ENCODE data around the gene CIDEB.

CIDEB gene

DNA sequence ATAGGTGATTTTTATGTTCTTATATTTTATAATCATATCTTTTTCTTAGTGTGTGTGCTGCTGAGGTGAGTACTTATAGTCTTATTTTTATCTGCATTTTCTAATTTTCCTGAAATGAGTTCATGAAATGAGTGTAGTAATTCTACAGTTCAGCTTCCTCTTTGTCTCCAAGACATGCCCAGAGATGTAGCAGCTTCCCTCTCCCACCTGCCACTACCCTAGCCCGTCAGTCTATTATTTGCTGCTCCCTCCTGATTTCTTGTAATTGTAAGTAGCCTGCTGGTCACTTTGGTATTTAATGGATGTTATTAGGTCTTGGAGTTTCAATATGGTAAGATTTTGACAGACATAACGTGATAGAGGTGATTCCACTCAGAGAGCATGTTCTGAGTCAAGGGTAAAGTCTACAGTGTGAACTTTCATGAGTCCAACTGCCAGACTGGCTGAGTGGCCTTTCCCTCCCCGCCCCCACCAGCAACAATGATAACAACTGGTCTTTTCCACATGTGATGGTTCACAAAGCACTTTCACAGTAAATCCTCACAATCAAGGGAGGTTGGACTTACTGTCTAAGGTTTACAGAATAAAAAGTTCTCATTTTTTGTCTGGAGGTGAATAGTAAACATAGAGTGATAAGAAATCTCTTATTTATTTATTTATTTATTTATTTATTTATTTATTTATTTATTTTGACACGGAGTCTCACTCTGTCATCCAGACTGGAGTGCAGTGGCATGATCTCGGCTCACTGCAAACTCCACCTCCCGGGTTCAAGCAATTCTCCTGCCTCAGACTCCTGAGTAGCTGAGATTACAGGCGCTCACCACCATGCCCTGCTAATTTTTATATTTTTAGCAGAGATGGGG lies 36.3 kb upstream of the CIDEB start:
- FAIRE-seq (no peak), DNase-seq (ENCODE audit: insufficient read length, low spot score) (no peak)
- TF ChIP-seq TAF1 (IDR thresholded peaks at IDR 0.05; ENCODE audit: low read depth, low read length) = no peak
- no peak for TF ChIP-seq POU2F2 (IDR thresholded peaks at IDR 0.05; ENCODE audit: low read depth, low read length)
- no peak for TF ChIP-seq POLR2A (IDR thresholded peaks at IDR 0.05; ENCODE audit: low read depth, low read length)
- TF ChIP-seq PAX5 (IDR thresholded peaks at IDR 0.05; ENCODE audit: insufficient read depth, low read length, severe bottlenecking) = no peak
- no peak for TF ChIP-seq POLR2AphosphoS5 (IDR thresholded peaks at IDR 0.05; ENCODE audit: low read depth, low read length)
- TF ChIP-seq SPI1 (IDR thresholded peaks at IDR 0.05; ENCODE audit: low read depth, low read length) = no peak

DNA sequence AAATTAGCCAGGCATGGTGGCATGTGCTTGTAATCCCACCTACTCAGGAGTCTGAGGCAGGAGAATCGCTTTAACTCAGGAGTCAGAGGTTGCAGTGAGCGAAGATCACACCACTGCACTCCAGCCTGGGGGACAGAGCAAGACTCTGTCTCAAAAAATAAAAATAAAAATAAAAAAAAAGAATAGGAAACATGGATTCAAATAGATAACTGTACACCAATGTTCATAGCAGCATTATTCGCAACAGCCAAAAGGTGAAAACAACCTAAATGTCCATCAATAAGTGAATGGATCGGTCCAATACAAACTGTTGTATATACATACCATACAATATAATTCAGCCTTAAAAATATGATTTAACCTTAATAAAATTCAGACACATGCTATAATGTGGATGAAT lies 35.1 kb upstream of the CIDEB start:
- FAIRE-seq (no peak), DNase-seq (ENCODE audit: insufficient read length, low spot score) (no peak)

DNA sequence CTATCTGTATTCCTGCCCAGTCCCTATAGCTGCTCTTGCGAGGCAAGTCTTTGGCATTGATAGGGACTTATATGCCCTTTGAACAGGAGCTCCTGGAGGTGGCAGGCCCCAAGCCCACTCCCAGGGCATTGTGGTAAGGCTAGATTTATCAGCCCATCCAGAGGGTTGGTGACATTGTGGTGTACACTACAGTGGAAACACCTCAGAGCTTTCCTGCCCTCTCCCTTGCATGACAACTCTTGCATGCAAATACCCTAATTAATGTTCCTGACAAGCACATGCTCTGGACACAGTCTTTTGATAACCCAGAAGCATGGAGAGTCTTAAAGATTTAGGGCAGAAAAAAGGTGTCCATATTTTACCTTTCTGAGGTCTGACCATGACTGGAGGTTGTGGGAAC lies 32.8 kb upstream of the CIDEB start:
- FAIRE-seq (no peak), DNase-seq (ENCODE audit: insufficient read length, low spot score) (no peak)
- TF ChIP-seq SPI1 (IDR thresholded peaks at IDR 0.05; ENCODE audit: low read depth, low read length) (no peak), PAX5 (IDR thresholded peaks at IDR 0.05; ENCODE audit: insufficient read depth, low read length, severe bottlenecking) (no peak), TAF1 (IDR thresholded peaks at IDR 0.05; ENCODE audit: low read depth, low read length) (no peak), POLR2A (IDR thresholded peaks at IDR 0.05; ENCODE audit: low read depth, low read length) (no peak), POLR2AphosphoS5 (IDR thresholded peaks at IDR 0.05; ENCODE audit: low read depth, low read length) (no peak), POU2F2 (IDR thresholded peaks at IDR 0.05; ENCODE audit: low read depth, low read length) (no peak)

More for the DNA sequence above, 35.1 kb upstream of the CIDEB start:
- no peak for TF ChIP-seq POLR2AphosphoS5 (IDR thresholded peaks at IDR 0.05; ENCODE audit: low read depth, low read length)
- no peak for TF ChIP-seq POU2F2 (IDR thresholded peaks at IDR 0.05; ENCODE audit: low read depth, low read length)
- TF ChIP-seq SPI1 (IDR thresholded peaks at IDR 0.05; ENCODE audit: low read depth, low read length) = no peak
- TF ChIP-seq PAX5 (IDR thresholded peaks at IDR 0.05; ENCODE audit: insufficient read depth, low read length, severe bottlenecking) = no peak
- TF ChIP-seq TAF1 (IDR thresholded peaks at IDR 0.05; ENCODE audit: low read depth, low read length) = no peak
- TF ChIP-seq POLR2A (IDR thresholded peaks at IDR 0.05; ENCODE audit: low read depth, low read length) = no peak

DNA sequence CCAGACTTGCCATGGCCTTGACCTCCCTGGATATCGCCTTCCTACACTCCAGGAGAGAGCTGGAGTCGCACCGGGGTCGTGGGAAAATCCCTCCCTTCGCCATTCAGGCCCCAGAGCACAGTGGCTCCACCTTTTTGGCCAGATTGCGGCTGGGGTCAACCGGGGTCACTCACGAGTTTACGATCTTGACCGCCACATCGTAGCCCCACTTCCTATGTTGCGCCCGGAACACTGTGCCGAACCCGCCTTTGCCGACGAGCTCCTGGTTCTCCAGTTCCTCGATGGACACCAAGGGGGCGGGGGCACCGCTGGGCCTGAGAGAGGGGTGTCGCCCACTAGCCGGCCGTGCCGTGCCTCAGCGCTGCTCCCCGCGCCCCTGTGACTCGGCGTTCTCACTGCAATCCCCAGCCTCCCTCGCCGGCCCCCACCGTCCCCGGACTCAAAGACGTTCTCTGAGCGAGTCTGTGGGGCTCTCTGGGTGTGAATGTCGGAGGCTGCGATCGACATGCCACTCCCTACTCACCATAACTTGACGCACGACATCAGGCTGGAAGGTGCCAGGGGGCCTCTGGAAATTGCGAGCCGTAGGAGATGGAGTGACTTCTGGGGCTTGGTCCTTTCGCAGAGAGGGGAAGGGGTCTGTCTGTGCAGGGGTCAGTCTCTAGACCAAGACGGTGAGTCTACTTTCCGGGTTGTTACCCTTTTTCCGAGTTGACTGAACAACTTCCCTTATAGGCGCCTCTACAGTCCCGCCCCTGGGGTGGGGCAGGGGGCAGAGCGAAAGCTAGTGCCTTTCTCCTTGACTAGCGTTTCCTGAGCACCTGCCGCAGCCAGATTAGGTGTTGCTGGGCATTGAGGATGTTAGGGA lies 31.7 kb upstream of the CIDEB start, which contains the start of gene RIPK3:
TSS of gene RIPK3 (minus strand) at position 708 of the 868 bp plus-strand sequence. CDS start at position 543, 165 bp downstream.
- FAIRE-seq (peak; percentile 94), DNase-seq (ENCODE audit: insufficient read length, low spot score) (peak; percentile 71)
- TF ChIP-seq TAF1 (IDR thresholded peaks at IDR 0.05; ENCODE audit: low read depth, low read length) = no peak
- no peak for TF ChIP-seq PAX5 (IDR thresholded peaks at IDR 0.05; ENCODE audit: insufficient read depth, low read length, severe bottlenecking)
- TF ChIP-seq POLR2A (IDR thresholded peaks at IDR 0.05; ENCODE audit: low read depth, low read length) = peak; percentile 36; the same call in 1 of the 2 replicates

DNA sequence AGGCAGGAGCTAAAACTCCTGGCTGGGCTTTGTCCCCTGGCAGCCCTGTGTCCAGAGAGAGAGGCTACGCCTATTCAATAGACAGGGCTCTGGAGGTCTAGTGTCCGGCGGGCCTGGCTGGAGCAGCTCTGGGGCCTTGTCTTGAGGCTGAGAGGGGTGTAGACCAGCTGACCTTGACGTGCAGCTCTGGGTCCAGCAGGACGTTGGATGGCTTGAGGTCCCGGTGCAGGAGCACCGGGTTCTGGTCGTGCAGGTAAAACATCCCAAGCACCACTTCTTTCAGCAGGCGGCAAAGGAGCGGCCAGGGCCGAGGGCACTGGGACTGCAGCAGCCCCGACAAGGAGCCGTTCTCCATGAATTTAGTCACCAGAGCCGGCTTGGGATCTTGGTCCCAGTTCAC lies 31.1 kb upstream of the CIDEB start:
- TF ChIP-seq TAF1 (IDR thresholded peaks at IDR 0.05; ENCODE audit: low read depth, low read length) = no peak
- no peak for TF ChIP-seq POLR2A (IDR thresholded peaks at IDR 0.05; ENCODE audit: low read depth, low read length)
- no peak for TF ChIP-seq POU2F2 (IDR thresholded peaks at IDR 0.05; ENCODE audit: low read depth, low read length)
- no peak for TF ChIP-seq PAX5 (IDR thresholded peaks at IDR 0.05; ENCODE audit: insufficient read depth, low read length, severe bottlenecking)
- no peak for TF ChIP-seq POLR2AphosphoS5 (IDR thresholded peaks at IDR 0.05; ENCODE audit: low read depth, low read length)
- TF ChIP-seq SPI1 (IDR thresholded peaks at IDR 0.05; ENCODE audit: low read depth, low read length) = no peak
- DNase-seq (ENCODE audit: insufficient read length, low spot score) (no peak), FAIRE-seq (peak; percentile 45)

DNA sequence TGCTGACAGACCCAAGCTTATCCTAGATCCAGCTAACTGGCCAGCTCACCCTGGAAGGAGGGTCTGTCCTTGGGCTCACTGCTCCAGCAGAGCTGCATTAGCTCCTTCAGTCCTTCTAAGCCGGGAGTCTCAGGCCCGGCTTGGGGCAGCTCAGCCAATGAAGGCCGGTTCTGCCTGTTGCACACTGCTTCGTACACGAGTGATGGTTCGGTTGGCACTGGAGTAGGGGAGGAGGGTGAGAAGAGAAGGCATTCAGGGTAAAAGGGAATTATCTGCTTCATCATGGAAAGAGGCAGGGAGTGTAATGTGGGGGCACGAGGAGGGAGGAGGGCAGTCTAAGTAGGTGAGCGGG lies 30.0 kb upstream of the CIDEB start:
- no peak for TF ChIP-seq POU2F2 (IDR thresholded peaks at IDR 0.05; ENCODE audit: low read depth, low read length)
- no peak for TF ChIP-seq TAF1 (IDR thresholded peaks at IDR 0.05; ENCODE audit: low read depth, low read length)
- TF ChIP-seq PAX5 (IDR thresholded peaks at IDR 0.05; ENCODE audit: insufficient read depth, low read length, severe bottlenecking) = no peak
- no peak for TF ChIP-seq POLR2A (IDR thresholded peaks at IDR 0.05; ENCODE audit: low read depth, low read length)
- no peak for TF ChIP-seq POLR2AphosphoS5 (IDR thresholded peaks at IDR 0.05; ENCODE audit: low read depth, low read length)
- no peak for TF ChIP-seq SPI1 (IDR thresholded peaks at IDR 0.05; ENCODE audit: low read depth, low read length)
- DNase-seq (ENCODE audit: insufficient read length, low spot score) (no peak), FAIRE-seq (no peak)

DNA sequence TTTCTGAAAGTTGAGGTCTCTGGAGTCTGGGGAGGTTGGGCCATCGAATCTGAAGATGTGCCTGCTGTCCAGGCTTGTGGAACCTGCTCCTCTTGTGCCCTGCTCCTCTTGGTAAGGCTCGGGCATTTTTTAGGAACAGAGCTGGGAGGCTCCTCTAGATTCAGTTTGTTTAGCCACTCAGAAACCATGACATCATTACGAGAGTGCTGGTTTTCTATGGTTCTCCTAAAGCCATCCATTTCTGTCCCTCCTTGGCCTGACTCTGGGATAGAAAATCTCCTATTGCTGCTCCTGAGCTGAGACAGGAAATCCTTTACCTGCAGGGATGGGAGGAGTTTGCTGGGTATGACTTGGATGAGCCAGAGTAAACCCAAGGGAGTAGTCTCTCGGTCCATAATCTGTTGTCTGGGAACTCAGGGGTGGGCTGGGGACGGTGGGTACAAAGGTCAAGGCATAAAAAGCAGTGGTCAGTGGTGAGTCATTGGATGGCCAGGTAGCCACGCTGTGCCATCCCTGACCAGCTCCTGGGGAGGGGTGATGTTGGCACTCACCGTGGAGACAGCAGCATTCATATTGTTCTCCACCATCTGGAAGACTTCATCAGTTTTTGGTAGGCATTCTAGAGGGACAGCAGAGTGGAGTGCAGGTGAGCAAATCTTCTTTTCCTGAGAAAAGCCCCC lies 29.5 kb upstream of the CIDEB start:
- no peak for DNase-seq (ENCODE audit: insufficient read length, low spot score)
- FAIRE-seq = no peak

DNA sequence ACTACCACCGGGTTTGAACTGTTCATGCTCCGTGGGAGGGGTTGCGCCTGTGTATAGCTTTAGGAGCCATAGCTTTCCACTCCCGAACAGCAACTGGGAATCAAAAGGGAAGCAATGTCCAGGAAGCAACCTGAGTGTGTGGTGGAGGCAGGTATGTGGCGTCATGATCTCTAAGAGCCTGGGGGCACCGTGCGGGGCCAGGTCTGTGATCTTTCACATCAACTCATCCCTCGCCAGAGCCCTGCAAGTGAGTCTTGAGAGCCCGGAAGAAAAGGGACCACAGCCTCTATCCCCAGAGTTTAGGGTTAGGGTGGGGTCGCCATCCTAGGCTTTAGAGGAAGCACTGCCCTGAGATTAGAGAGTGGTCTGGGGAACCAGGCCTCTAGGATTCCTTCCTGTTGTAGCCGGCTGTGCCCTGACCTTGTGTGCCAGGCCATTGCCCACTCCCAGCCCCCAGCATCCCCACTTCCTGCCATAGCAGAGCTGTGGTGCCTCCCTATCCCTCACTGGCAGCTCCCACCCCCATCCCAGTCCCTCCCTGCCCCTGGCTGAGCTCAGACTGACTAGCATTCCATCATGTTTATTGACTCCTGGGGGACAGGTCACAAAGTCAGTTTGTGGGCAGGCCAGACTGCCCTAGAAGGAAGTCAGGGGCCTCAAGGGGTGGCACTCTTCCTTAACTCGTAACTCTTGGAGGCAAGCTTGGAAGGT lies 27.8 kb upstream of the CIDEB start:
- TF ChIP-seq TAF1 (IDR thresholded peaks at IDR 0.05; ENCODE audit: low read depth, low read length) (no peak), PAX5 (IDR thresholded peaks at IDR 0.05; ENCODE audit: insufficient read depth, low read length, severe bottlenecking) (no peak), SPI1 (IDR thresholded peaks at IDR 0.05; ENCODE audit: low read depth, low read length) (no peak), POLR2AphosphoS5 (IDR thresholded peaks at IDR 0.05; ENCODE audit: low read depth, low read length) (no peak), POU2F2 (IDR thresholded peaks at IDR 0.05; ENCODE audit: low read depth, low read length) (no peak), POLR2A (IDR thresholded peaks at IDR 0.05; ENCODE audit: low read depth, low read length) (no peak)
- FAIRE-seq = no peak
- no peak for DNase-seq (ENCODE audit: insufficient read length, low spot score)

More for the DNA sequence above, 29.5 kb upstream of the CIDEB start:
- TF ChIP-seq SPI1 (IDR thresholded peaks at IDR 0.05; ENCODE audit: low read depth, low read length) (no peak), POU2F2 (IDR thresholded peaks at IDR 0.05; ENCODE audit: low read depth, low read length) (no peak), PAX5 (IDR thresholded peaks at IDR 0.05; ENCODE audit: insufficient read depth, low read length, severe bottlenecking) (no peak), POLR2AphosphoS5 (IDR thresholded peaks at IDR 0.05; ENCODE audit: low read depth, low read length) (no peak), TAF1 (IDR thresholded peaks at IDR 0.05; ENCODE audit: low read depth, low read length) (no peak), POLR2A (IDR thresholded peaks at IDR 0.05; ENCODE audit: low read depth, low read length) (no peak)
